Trophoblast cell (in vitro differentiated cells and primary cell): Measurements from ENCODE around the gene SEMA4D.
A peak's percentile ranks its signal among the peaks of the same experiment; 100 is the strongest.

Experiments
- DNase-seq, 2 donors: peaks; one replicate each; pipeline ENCODE4 v3.0.0-alpha.2; 2016
- H2AFZ ChIP-seq: 2 replicates; pipeline ENCODE4 v1.6.1; 2013; ENCODE audit warnings: low read length, moderate library complexity, mild to moderate bottlenecking; ENCODE audit not compliant: insufficient read depth, poor library complexity
- H2AK5ac ChIP-seq: 2 replicates; pipeline ENCODE4 v1.6.1; 2013; ENCODE audit warnings: mild to moderate bottlenecking, low read length
- H2BK120ac ChIP-seq: 2 replicates; pipeline ENCODE4 v1.6.1; 2013; ENCODE audit warnings: low read length, mild to moderate bottlenecking, moderate library complexity; ENCODE audit not compliant: insufficient read depth, poor library complexity
- H2BK12ac ChIP-seq: 2 replicates; pipeline ENCODE4 v1.6.1; 2013; ENCODE audit warnings: mild to moderate bottlenecking, low read length, moderate library complexity
- H2BK5ac ChIP-seq: 2 replicates; pipeline ENCODE4 v1.6.1; 2013; ENCODE audit warnings: low read length, low read depth, moderate library complexity, mild to moderate bottlenecking; ENCODE audit not compliant: poor library complexity
- H3K14ac ChIP-seq: 2 replicates; pipeline ENCODE4 v1.6.1; 2013; ENCODE audit warnings: mild to moderate bottlenecking, low read length
- H3K18ac ChIP-seq: 2 replicates; pipeline ENCODE4 v1.6.1; 2013; ENCODE audit warnings: mild to moderate bottlenecking, low read length
- H3K23ac ChIP-seq: 2 replicates; pipeline ENCODE4 v1.6.1; 2013; ENCODE audit warnings: low read length
- H3K27ac ChIP-seq: 2 replicates; pipeline ENCODE4 v1.5.1; 2013; ENCODE audit warnings: low read depth, mild to moderate bottlenecking, inconsistent platforms, low read length, moderate library complexity
- H3K27me3 ChIP-seq: 2 replicates; pipeline ENCODE4 v1.6.1; 2013; ENCODE audit warnings: inconsistent platforms, mild to moderate bottlenecking, low read length, moderate library complexity; ENCODE audit not compliant: insufficient read depth
- H3K36me3 ChIP-seq, 2 experiments: 1 replicate in 1 of 2; 2 replicates in 1 of 2; pipeline ENCODE4 v1.6.1; 2013; ENCODE audit warnings: low read length in 2 of 2, mild to moderate bottlenecking in 2 of 2, moderate library complexity in 1 of 2; ENCODE audit not compliant: insufficient read depth in 2 of 2, control insufficient read depth in 1 of 2
- H3K4ac ChIP-seq: 2 replicates; pipeline ENCODE4 v1.6.1; 2013; ENCODE audit warnings: low read depth, mild to moderate bottlenecking, low read length, moderate library complexity
- H3K4me1 ChIP-seq, 2 experiments: 1 replicate in 1 of 2; 2 replicates in 1 of 2; pipeline ENCODE4 v1.6.1; 2013; ENCODE audit warnings: low read length in 2 of 2, mild to moderate bottlenecking in 2 of 2, moderate library complexity in 1 of 2; ENCODE audit not compliant: insufficient read depth in 2 of 2, control insufficient read depth in 1 of 2
- H3K4me2 ChIP-seq: 2 replicates; pipeline ENCODE4 v1.6.1; 2013; ENCODE audit warnings: inconsistent platforms, mild to moderate bottlenecking, low read length, moderate library complexity
- H3K4me3 ChIP-seq: 2 replicates; pipeline ENCODE4 v1.5.1; 2013; ENCODE audit warnings: mild to moderate bottlenecking, low read depth, low read length, inconsistent platforms
- H3K79me1 ChIP-seq: one replicate; pipeline ENCODE4 v1.6.1; 2013; ENCODE audit warnings: low read length
- H3K79me2 ChIP-seq: 2 replicates; pipeline ENCODE4 v1.6.1; 2013; ENCODE audit warnings: low read length, mild to moderate bottlenecking; ENCODE audit not compliant: control insufficient read depth, insufficient read depth, poor library complexity
- H3K9ac ChIP-seq: 2 replicates; pipeline ENCODE4 v1.6.1; 2013; ENCODE audit warnings: mild to moderate bottlenecking, low read length
- H3K9me3 ChIP-seq: 2 replicates; pipeline ENCODE4 v1.6.1; 2013; ENCODE audit warnings: low read depth, mild to moderate bottlenecking, control low read depth, inconsistent platforms, low read length; ENCODE audit not compliant: insufficient read depth
- H4K12ac ChIP-seq: 2 replicates; pipeline ENCODE4 v1.6.1; 2013; ENCODE audit warnings: low read depth, mild to moderate bottlenecking, low read length, moderate library complexity
- H4K8ac ChIP-seq: 2 replicates; pipeline ENCODE4 v1.6.1; 2013; ENCODE audit warnings: low read depth, mild to moderate bottlenecking, low read length, moderate library complexity
- H4K91ac ChIP-seq: one replicate; pipeline ENCODE4 v1.6.1; 2013; ENCODE audit warnings: low read depth, mild to moderate bottlenecking, low read length, moderate library complexity
- WGBS: extraction: QIAGEN DNeasy Blood & Tissue Kit; methylation state at CpG from one replicate; pipeline ENCODE4 v1.1.7; 2013; ENCODE audit warnings: missing lambda C conversion rate; ENCODE audit not compliant: insufficient read length, insufficient coverage; ENCODE audit errors: extremely low coverage; 5-methylcytosine and 5-hydroxymethylcytosine counted together

SEMA4D gene

GRCh38 chr9:89525446-89526374, 27.8 kb upstream of the SEMA4D start:
- Histone ChIP-seq H3K36me3 (no peaks in the 10 kb centered on the region), H2AFZ (no peak overlapping the region), H2BK12ac (no peak overlapping the region), H4K12ac (no peak overlapping the region), H3K4me2 (no peak overlapping the region), H2BK120ac (no peak overlapping the region), H3K18ac (no peak overlapping the region), H2AK5ac (no peak overlapping the region), H3K9me3 (no peaks in the 10 kb centered on the region), H3K4me1 (peaks cover 0 to 2% of the 10 kb centered on the region in 2 experiments), H2BK5ac (no peak overlapping the region), H3K27me3 (no peaks in the 10 kb centered on the region), H4K8ac (no peak overlapping the region), H3K9ac (no peak overlapping the region), H3K14ac (no peak overlapping the region), H3K27ac (no peak overlapping the region), H3K4me3 (no peak overlapping the region), H4K91ac (no peak overlapping the region), H3K79me2 (no peaks in the 10 kb centered on the region), H3K4ac (no peak overlapping the region), H3K79me1 (no peaks in the 10 kb centered on the region), H3K23ac (no peak overlapping the region)
- peak; percentile 43 to 77 for DNase-seq
- no CpG with 5 or more reads among the region's 24 CpGs for WGBS

GRCh38 chr9:89524963-89525362, 27.1 kb upstream of the SEMA4D start:
- no peak overlapping the region for H3K9ac ChIP-seq

GRCh38 chr9:89523948-89524347, 26.0 kb upstream of the SEMA4D start:
- H2BK120ac ChIP-seq: no peak overlapping the region
- no peaks in the 10 kb centered on the region for H3K79me2 ChIP-seq
- H2AK5ac ChIP-seq: no peak overlapping the region
- H2BK12ac ChIP-seq: no peak overlapping the region
- no peaks in the 10 kb centered on the region for H3K9me3 ChIP-seq
- no peak overlapping the region for H3K4me2 ChIP-seq
- no peak overlapping the region for H3K4me3 ChIP-seq
- no peaks in the 10 kb centered on the region for H3K79me1 ChIP-seq
- H2BK5ac ChIP-seq: no peak overlapping the region
- no peak overlapping the region for H2AFZ ChIP-seq
- no peak overlapping the region for H4K91ac ChIP-seq
- no peak overlapping the region for H4K8ac ChIP-seq
- no peaks in the 10 kb centered on the region for H3K36me3 ChIP-seq
- WGBS: no CpG with 5 or more reads among the region's 3 CpGs
- H3K14ac ChIP-seq: no peak overlapping the region
- peaks cover 0 to 7% of the 10 kb centered on the region in 2 experiments for H3K4me1 ChIP-seq
- H3K23ac ChIP-seq: no peak overlapping the region
- H3K4ac ChIP-seq: no peak overlapping the region
- no peaks in the 10 kb centered on the region for H3K27me3 ChIP-seq
- H3K27ac ChIP-seq: no peak overlapping the region
- no peak for DNase-seq
- no peak overlapping the region for H4K12ac ChIP-seq
- H3K18ac ChIP-seq: no peak overlapping the region
- no peak overlapping the region for H3K9ac ChIP-seq

More at GRCh38 chr9:89524963-89525362, 27.1 kb upstream of the SEMA4D start:
- Histone ChIP-seq H3K27me3 (no peaks in the 10 kb centered on the region), H4K8ac (no peak overlapping the region), H4K91ac (no peak overlapping the region), H3K4me2 (no peak overlapping the region), H2AFZ (no peak overlapping the region), H2BK12ac (no peak overlapping the region), H3K27ac (no peak overlapping the region), H2BK120ac (no peak overlapping the region), H3K14ac (no peak overlapping the region), H3K4me3 (no peak overlapping the region), H4K12ac (no peak overlapping the region), H3K9me3 (no peaks in the 10 kb centered on the region), H3K79me2 (no peaks in the 10 kb centered on the region), H2AK5ac (no peak overlapping the region), H2BK5ac (no peak overlapping the region), H3K79me1 (no peaks in the 10 kb centered on the region), H3K4me1 (peaks cover 0 to 2% of the 10 kb centered on the region in 2 experiments), H3K4ac (no peak overlapping the region), H3K36me3 (no peaks in the 10 kb centered on the region), H3K18ac (no peak overlapping the region), H3K23ac (no peak overlapping the region)
- no peak for DNase-seq
- no CpG with 5 or more reads among the region's 6 CpGs for WGBS

GRCh38 chr9:89522959-89523285, 25.0 kb upstream of the SEMA4D start:
- Histone ChIP-seq H3K14ac (no peak overlapping the region), H3K9me3 (no peaks in the 10 kb centered on the region), H3K4me1 (peaks cover 0 to 7% of the 10 kb centered on the region in 2 experiments), H3K4me3 (no peak overlapping the region), H3K4ac (no peak overlapping the region), H3K79me2 (no peaks in the 10 kb centered on the region), H2BK120ac (no peak overlapping the region), H3K9ac (no peak overlapping the region), H2AFZ (no peak overlapping the region), H4K91ac (no peak overlapping the region), H3K4me2 (no peak overlapping the region), H2BK5ac (no peak overlapping the region), H3K79me1 (no peaks in the 10 kb centered on the region), H3K27ac (no peak overlapping the region), H4K12ac (no peak overlapping the region), H3K27me3 (no peaks in the 10 kb centered on the region), H2BK12ac (no peak overlapping the region), H3K23ac (no peak overlapping the region), H3K18ac (no peak overlapping the region), H2AK5ac (no peak overlapping the region), H4K8ac (no peak overlapping the region), H3K36me3 (no peaks in the 10 kb centered on the region)
- no peak for DNase-seq
- no CpG with 5 or more reads among the region's 2 CpGs for WGBS
